ENCODE measurements around the gene CDHR3. TPM values are rescaled to one million over a fixed set of nuclear protein-coding genes. Genes with fewer than 3 reads are reported as not detected.
A peak's percentile ranks its signal among the peaks of the same experiment; 100 is the strongest.
"Not testable (repeated sequence)": the region's sequence is repeated elsewhere in the genome, so short reads cannot be mapped to it uniquely, and the experiment has no call there.

Gene CDHR3
- total RNA-seq, 1 donor from 2014 or later, result 50.8 TPM

- peaks cover 6% of the 10 kb centered on the region for H3K9me3 Mint-ChIP-seq (ENCODE audit: unreplicated experiment)
- peak overlapping the region; percentile 6 for H3K4me3 Mint-ChIP-seq (ENCODE audit: unreplicated experiment)
- H3K36me3 Mint-ChIP-seq (ENCODE audit: unreplicated experiment), result peaks cover 4% of the 10 kb centered on the region
- peaks cover 24% of the 10 kb centered on the region for H3K4me1 Mint-ChIP-seq (ENCODE audit: low read depth, unreplicated experiment)
- peaks cover 2% of the 10 kb centered on the region for H3K27me3 Mint-ChIP-seq (ENCODE audit: unreplicated experiment)
- DNase-seq, result no peak
- peak overlapping the region; percentile 46 for H3K27ac Mint-ChIP-seq (ENCODE audit: unreplicated experiment)
- TF ChIP-seq CTCF (IDR thresholded peaks at IDR 0.05; ENCODE audit: partially characterized antibody, unreplicated experiment), result no peak
Observed at GRCh38 chr7:105980645-105981396, 17.8 kb downstream of the CDHR3 start.

GRCh38 chr7:105982388-105982787 lies 19.3 kb downstream of the CDHR3 start:
- H3K27me3 Mint-ChIP-seq (ENCODE audit: unreplicated experiment), result peaks cover 2% of the 10 kb centered on the region
- peaks cover 4% of the 10 kb centered on the region for H3K36me3 Mint-ChIP-seq (ENCODE audit: unreplicated experiment)
- H3K4me1 Mint-ChIP-seq (ENCODE audit: low read depth, unreplicated experiment), result peaks cover 32% of the 10 kb centered on the region
- DNase-seq, result no peak
- no peak for TF ChIP-seq CTCF (IDR thresholded peaks at IDR 0.05; ENCODE audit: partially characterized antibody, unreplicated experiment)
- H3K27ac Mint-ChIP-seq (ENCODE audit: unreplicated experiment), result no peak overlapping the region
- H3K9me3 Mint-ChIP-seq (ENCODE audit: unreplicated experiment), result peaks cover 6% of the 10 kb centered on the region
- H3K4me3 Mint-ChIP-seq (ENCODE audit: unreplicated experiment), result no peak overlapping the region

GRCh38 chr7:105984808-105985207 lies 21.7 kb downstream of the CDHR3 start:
- H3K36me3 Mint-ChIP-seq (ENCODE audit: unreplicated experiment); H3K9me3 Mint-ChIP-seq (ENCODE audit: unreplicated experiment); H3K27me3 Mint-ChIP-seq (ENCODE audit: unreplicated experiment); DNase-seq; H3K27ac Mint-ChIP-seq (ENCODE audit: unreplicated experiment); H3K4me3 Mint-ChIP-seq (ENCODE audit: unreplicated experiment): not testable (repeated sequence)
- H3K4me1 Mint-ChIP-seq (ENCODE audit: low read depth, unreplicated experiment), result peaks cover 35% of the 10 kb centered on the region

- DNase-seq, result no peak
- no peak for TF ChIP-seq CTCF (IDR thresholded peaks at IDR 0.05; ENCODE audit: partially characterized antibody, unreplicated experiment)
- H3K27ac Mint-ChIP-seq (ENCODE audit: unreplicated experiment), result no peak overlapping the region
- peaks cover 35% of the 10 kb centered on the region for H3K4me1 Mint-ChIP-seq (ENCODE audit: low read depth, unreplicated experiment)
- peaks cover 6% of the 10 kb centered on the region for H3K9me3 Mint-ChIP-seq (ENCODE audit: unreplicated experiment)
- peaks cover 2% of the 10 kb centered on the region for H3K27me3 Mint-ChIP-seq (ENCODE audit: unreplicated experiment)
- no peak overlapping the region for H3K4me3 Mint-ChIP-seq (ENCODE audit: unreplicated experiment)
- no peaks in the 10 kb centered on the region for H3K36me3 Mint-ChIP-seq (ENCODE audit: unreplicated experiment)
Observed at GRCh38 chr7:105985229-105985628, 22.2 kb downstream of the CDHR3 start.

GRCh38 chr7:105985672-105986215 lies 22.7 kb downstream of the CDHR3 start:
- H3K27ac Mint-ChIP-seq (ENCODE audit: unreplicated experiment), result no peak overlapping the region
- peaks cover 4% of the 10 kb centered on the region for H3K9me3 Mint-ChIP-seq (ENCODE audit: unreplicated experiment)
- peaks cover 36% of the 10 kb centered on the region for H3K4me1 Mint-ChIP-seq (ENCODE audit: low read depth, unreplicated experiment)
- H3K36me3 Mint-ChIP-seq (ENCODE audit: unreplicated experiment), result no peaks in the 10 kb centered on the region
- H3K4me3 Mint-ChIP-seq (ENCODE audit: unreplicated experiment), result no peak overlapping the region
- no peak for TF ChIP-seq CTCF (IDR thresholded peaks at IDR 0.05; ENCODE audit: partially characterized antibody, unreplicated experiment)
- no peak for DNase-seq
- peaks cover 4% of the 10 kb centered on the region for H3K27me3 Mint-ChIP-seq (ENCODE audit: unreplicated experiment)
